Thyroid gland (tissue), 4 donors: ENCODE measurements around the gene SLC43A2. TPM values are rescaled to one million over a fixed set of nuclear protein-coding genes. Genes with fewer than 3 reads are reported as not detected.

Experiments used
- DNase-seq, 2 donors: peaks; one replicate each; pipeline ENCODE4 v3.0.0-alpha.2; 2019
- H3K27ac ChIP-seq, 3 donors: fragments of 200-600 bp; sonication (generic); 1 replicate in 2 of 3; 2 replicates in 1 of 3; pipeline ENCODE4 v1.5.1; 2016 to 2019; ENCODE audit warnings: mild to moderate bottlenecking in 1 of 3, moderate library complexity in 1 of 3
- H3K27me3 ChIP-seq: fragments of 200-600 bp; sonication (generic); one replicate; pipeline ENCODE4 v1.5.1; 2019
- H3K36me3 ChIP-seq, 2 donors: fragments of 200-600 bp; sonication (generic); one replicate each; pipeline ENCODE4 v1.5.1; 2016 to 2019
- H3K4me1 ChIP-seq, 2 donors: fragments of 200-600 bp; sonication (generic); one replicate each; pipeline ENCODE4 v1.5.1; 2017 to 2019
- H3K4me3 ChIP-seq, 3 donors: fragments of 200-600 bp; sonication (generic); replicated peaks in 1 of 3; 1 replicate in 2 of 3; 2 replicates in 1 of 3; pipeline ENCODE4 v1.5.1; 2016; ENCODE audit warnings: mild to moderate bottlenecking in 1 of 3
- H3K9me3 ChIP-seq: fragments of 200-600 bp; sonication (generic); one replicate; pipeline ENCODE4 v1.5.1; 2017
- POLR2A ChIP-seq, 2 donors: fragments of 450-650 bp; IDR thresholded peaks; one replicate each; pipeline ENCODE4 v1.6.1; 2017; ENCODE audit warnings: antibody characterized with exemption in 2 of 2, mild to moderate bottlenecking in 2 of 2, moderate library complexity in 1 of 2
- whole genome bisulfite sequencing, 2 donors: methylation state at CpG; one replicate each; pipeline ENCODE4 v1.1.5; 2017; 5-methylcytosine and 5-hydroxymethylcytosine counted together
- intact Hi-C: fragments of 100-400 bp; cut with DNase I; formaldehyde crosslinking; loops from one replicate; pipeline ENCODE4 v1.15.1; 2023
- total RNA-seq, 4 donors: library from RNA; depleted of rRNA; stranded (reverse); fragments of >200 nt; gene quantifications; one replicate each; pipeline ENCODE4 v1.2.3, GENCODE V29; 2016
- TF ChIP-seq, protein P1 (sequence below), 6 experiments: fragments of 200-600 bp in 3 of 6; fragments of 450-650 bp in 3 of 6; sonication (generic) in 3 of 6; IDR thresholded peaks; one replicate each; pipeline ENCODE4 v1.5.1; 2016 to 2019; ENCODE audit warnings: antibody characterized with exemption in 6 of 6, mild to moderate bottlenecking in 2 of 6, inconsistent platforms in 1 of 6, moderate library complexity in 1 of 6

The SLC43A2 gene
- total RNA-seq, 4 donors from 2014 or later, result 17.5 to 28.2 (median 23.9) TPM

DNA sequence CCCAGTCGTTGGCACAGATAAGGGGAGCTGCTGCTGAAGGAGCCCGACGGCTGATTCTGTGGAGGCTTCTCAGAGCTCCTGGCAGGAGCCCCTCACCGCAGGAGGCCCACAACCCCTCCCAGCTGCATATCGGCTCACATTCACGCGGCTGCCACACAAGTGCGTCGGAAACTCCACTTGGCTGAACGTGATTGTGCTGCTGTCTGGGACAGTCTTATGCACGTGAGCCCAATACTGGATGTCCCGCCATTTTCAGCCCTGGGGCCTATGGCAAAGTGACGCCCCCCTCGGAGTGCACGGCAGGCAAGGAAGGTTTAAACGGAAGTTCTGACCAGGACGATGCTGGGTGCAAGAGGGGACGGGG is 57.3 kb downstream of the SLC43A2 start:
- 64 to 68% methylated on average over 15 to 18 of the region's 18 CpGs for WGBS, 2 donors
- no peak overlapping the region for H3K27ac ChIP-seq
- no peaks in the 10 kb centered on the region for H3K9me3 ChIP-seq
- H3K36me3 ChIP-seq, result no peaks in the 10 kb centered on the region
- no peak overlapping the region for H3K4me3 ChIP-seq
- TF ChIP-seq, protein P1, sequence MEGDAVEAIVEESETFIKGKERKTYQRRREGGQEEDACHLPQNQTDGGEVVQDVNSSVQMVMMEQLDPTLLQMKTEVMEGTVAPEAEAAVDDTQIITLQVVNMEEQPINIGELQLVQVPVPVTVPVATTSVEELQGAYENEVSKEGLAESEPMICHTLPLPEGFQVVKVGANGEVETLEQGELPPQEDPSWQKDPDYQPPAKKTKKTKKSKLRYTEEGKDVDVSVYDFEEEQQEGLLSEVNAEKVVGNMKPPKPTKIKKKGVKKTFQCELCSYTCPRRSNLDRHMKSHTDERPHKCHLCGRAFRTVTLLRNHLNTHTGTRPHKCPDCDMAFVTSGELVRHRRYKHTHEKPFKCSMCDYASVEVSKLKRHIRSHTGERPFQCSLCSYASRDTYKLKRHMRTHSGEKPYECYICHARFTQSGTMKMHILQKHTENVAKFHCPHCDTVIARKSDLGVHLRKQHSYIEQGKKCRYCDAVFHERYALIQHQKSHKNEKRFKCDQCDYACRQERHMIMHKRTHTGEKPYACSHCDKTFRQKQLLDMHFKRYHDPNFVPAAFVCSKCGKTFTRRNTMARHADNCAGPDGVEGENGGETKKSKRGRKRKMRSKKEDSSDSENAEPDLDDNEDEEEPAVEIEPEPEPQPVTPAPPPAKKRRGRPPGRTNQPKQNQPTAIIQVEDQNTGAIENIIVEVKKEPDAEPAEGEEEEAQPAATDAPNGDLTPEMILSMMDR (IDR thresholded peaks at IDR 0.05), result no peak
- TF ChIP-seq POLR2A (IDR thresholded peaks at IDR 0.05), result no peak
- H3K4me1 ChIP-seq, result peaks cover 9 to 18% of the 10 kb centered on the region in 2 donors
- no peak for DNase-seq
- H3K27me3 ChIP-seq, result no peaks in the 10 kb centered on the region
- intact Hi-C loops, result loop anchor here (5.0 to 10.0 kb wide), 3 partner anchors 61 to 143 kb away; partner anchors contain the start of genes RILP, SCARF1 and TLCD2

DNA sequence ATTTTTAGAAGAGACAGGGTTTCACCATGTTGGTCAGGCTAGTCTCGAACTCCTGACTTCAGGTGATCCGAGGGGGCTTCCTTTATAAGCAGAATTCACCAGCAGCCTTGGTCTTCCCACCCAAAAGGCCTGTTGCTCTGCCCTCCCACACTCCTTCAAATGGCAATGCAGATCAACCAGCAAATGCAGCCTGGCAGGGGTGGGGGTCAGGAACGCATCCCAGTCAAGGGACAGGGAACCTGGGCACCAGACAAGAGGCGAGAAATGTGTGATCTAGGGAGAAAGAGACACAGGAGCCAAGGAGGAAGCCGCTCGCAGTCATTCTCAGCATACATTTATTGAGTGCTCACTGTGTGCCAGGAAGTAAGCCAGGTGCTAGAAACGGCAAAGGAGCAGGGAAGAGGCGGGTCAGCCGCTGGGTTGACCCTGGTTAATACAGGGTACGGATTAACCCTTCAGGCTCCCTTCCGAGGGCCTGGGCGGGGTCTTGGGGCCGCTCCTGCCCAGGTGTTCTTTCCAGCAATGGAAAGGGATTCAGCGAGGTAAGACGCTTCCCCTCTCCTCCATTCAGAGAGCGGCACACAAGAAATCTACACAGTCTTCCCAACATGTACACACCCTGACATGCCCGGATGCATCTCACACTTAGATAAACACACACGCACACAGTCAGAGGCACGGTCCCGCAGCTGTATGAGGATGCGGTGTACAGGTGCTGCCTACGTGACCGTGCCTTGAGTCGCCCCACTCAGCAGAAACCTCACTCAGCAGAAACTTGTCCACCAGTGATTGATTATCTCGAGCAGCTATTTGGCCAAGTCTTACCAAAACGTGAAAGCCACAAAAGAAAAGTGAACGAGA is 59.5 kb downstream of the SLC43A2 start:
- intact Hi-C loops, result no loop called here
- no peak for TF ChIP-seq POLR2A (IDR thresholded peaks at IDR 0.05)
- TF ChIP-seq, protein P1 (IDR thresholded peaks at IDR 0.05), result no peak
- DNase-seq, result no peak
- no peak overlapping the region for H3K27ac ChIP-seq
- H3K4me1 ChIP-seq, result peaks cover 2 to 4% of the 10 kb centered on the region in 2 donors
- WGBS, 2 donors, result 49 to 50% methylated on average over 23 to 27 of the region's 27 CpGs
- no peaks in the 10 kb centered on the region for H3K36me3 ChIP-seq
- H3K4me3 ChIP-seq, result no peak overlapping the region
- no peaks in the 10 kb centered on the region for H3K9me3 ChIP-seq
- H3K27me3 ChIP-seq, result no peaks in the 10 kb centered on the region

DNA sequence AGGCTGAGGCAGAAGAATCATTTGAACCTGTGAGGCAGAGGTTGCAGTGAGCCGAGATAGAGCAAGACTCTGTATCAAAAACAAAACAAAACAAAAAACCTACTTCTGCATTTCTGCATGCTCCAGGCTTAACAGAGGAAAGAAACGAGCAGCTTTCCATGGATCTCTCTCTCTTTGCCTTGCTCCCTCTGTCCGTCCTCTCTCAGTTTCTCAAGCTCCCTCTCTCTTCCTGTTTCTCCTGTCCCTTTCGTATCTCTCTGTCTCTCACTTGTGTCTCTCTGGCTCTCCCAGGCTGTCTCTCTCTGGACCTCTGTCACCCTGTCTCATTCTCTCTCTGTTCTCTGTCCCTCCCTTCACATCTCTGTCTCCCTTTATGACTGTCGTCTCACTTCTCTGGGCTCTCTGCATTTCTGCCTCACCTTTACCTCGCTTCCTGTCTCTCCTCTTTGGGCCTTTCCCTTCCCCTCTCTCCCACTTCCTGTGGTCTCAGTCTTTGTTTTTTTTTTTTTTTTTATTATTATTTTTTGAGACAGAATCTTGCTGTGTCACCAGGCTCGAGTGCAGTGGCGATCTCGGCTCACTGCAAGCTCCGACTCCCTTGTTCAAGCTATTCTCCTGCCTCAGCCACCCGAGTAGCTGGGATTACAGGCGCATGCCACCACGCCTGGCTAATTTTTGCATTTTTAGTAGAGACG is 62.0 kb downstream of the SLC43A2 start:
- WGBS, 2 donors, result 60 to 67% methylated on average over 14 of the region's 14 CpGs
- DNase-seq, result no peak
- Histone ChIP-seq H3K9me3 (no peaks in the 10 kb centered on the region), H3K4me3 (no peak overlapping the region), H3K36me3 (no peaks in the 10 kb centered on the region), H3K27ac (no peak overlapping the region), H3K4me1 (peaks cover 6 to 8% of the 10 kb centered on the region in 2 donors), H3K27me3 (no peaks in the 10 kb centered on the region)
- intact Hi-C loops, result no loop called here
- no peak for TF ChIP-seq POLR2A (IDR thresholded peaks at IDR 0.05)
- TF ChIP-seq, protein P1 (IDR thresholded peaks at IDR 0.05), result no peak

DNA sequence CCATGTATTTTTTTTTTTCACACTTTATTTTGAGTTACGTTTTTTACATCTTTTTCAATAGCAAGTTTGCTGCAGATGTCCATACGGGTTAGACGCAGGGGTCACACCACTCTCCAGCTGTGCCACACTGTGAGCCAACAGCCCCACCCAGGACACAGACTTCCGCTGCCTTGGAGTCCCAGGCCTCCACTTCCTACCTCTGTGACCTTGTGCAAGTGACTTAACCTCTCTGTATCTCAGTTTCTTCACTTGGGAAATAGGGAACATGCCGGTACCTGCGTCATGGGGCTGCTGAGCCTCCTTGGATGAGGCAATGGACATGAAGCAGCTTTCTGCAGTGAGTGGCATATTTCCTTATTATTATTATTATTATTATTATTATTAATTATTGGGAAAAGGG is 62.8 kb downstream of the SLC43A2 start:
- Histone ChIP-seq H3K4me3 (no peak overlapping the region), H3K36me3 (no peaks in the 10 kb centered on the region), H3K4me1 (peaks cover 14 to 16% of the 10 kb centered on the region in 2 donors), H3K27me3 (no peaks in the 10 kb centered on the region), H3K27ac (no peak overlapping the region), H3K9me3 (no peaks in the 10 kb centered on the region)
- 65 to 74% methylated on average over 6 of the region's 6 CpGs for WGBS, 2 donors
- DNase-seq, result no peak
- TF ChIP-seq POLR2A (IDR thresholded peaks at IDR 0.05), result no peak
- TF ChIP-seq, protein P1 (IDR thresholded peaks at IDR 0.05), result no peak
- intact Hi-C loops, result no loop called here
